Mammary epithelial cell (primary cell): ENCODE data around the gene CTDNEP1.

Experiments used
- CTCF ChIP-seq, 2 donors: IDR thresholded peaks in 1 of 2; conservative IDR thresholded peaks in 1 of 2; 2 replicates each; pipeline ENCODE4 v1.5.1; 2011 to 2012; ENCODE audit warnings: inconsistent platforms in 2 of 2, low read length in 2 of 2, mild to moderate bottlenecking in 2 of 2, control low read depth in 1 of 2, low read depth in 1 of 2; ENCODE audit not compliant: insufficient read depth in 1 of 2; ENCODE audit errors: extremely low read depth in 1 of 2
- EZH2 ChIP-seq: IDR thresholded peaks from 2 replicates; pipeline ENCODE4 v1.6.1; 2012; ENCODE audit warnings: low read length, inconsistent platforms, borderline replicate concordance

- TF ChIP-seq CTCF (conservative IDR thresholded peaks at IDR 0.05 in 1 of 2, IDR thresholded peaks at IDR 0.05 in 1 of 2; ENCODE audit: extremely low read depth in 1 of 2, insufficient read depth in 1 of 2, low read depth in 1 of 2, low read length in 2 of 2) (no peak), EZH2 (no peak)
These were observed 35.1 kb downstream of the CTDNEP1 start for GRCh38 chr17:7216242-7217112.
